Neural crest cell (in vitro differentiated cells): Measurements from ENCODE around the gene SLC16A12. TPM values are rescaled to one million over a fixed set of nuclear protein-coding genes. Genes with fewer than 3 reads are reported as not detected.

Experiments
- DNase-seq: peaks from one replicate; pipeline ENCODE4 v3.0.0; 2021; ENCODE audit warnings: low read depth, mixed read lengths, low spot score
- H3K27ac Mint-ChIP-seq: one replicate; pipeline ENCODE4 v1.8.0; 2021; ENCODE audit warnings: mild to moderate bottlenecking, mixed read lengths; ENCODE audit not compliant: unreplicated experiment
- H3K27me3 Mint-ChIP-seq: 2 replicates; pipeline ENCODE4 v1.8.0; 2021; ENCODE audit warnings: low read depth, mild to moderate bottlenecking, mixed read lengths
- H3K36me3 Mint-ChIP-seq: 2 replicates; pipeline ENCODE4 v1.8.0; 2021; ENCODE audit warnings: low read depth, mild to moderate bottlenecking, mixed read lengths
- H3K4me1 Mint-ChIP-seq: 2 replicates; pipeline ENCODE4 v1.8.0; 2021; ENCODE audit warnings: mixed read lengths
- H3K4me3 Mint-ChIP-seq: one replicate; pipeline ENCODE4 v1.8.0; 2021; ENCODE audit warnings: mild to moderate bottlenecking, mixed read lengths
- H3K9me3 Mint-ChIP-seq: 2 replicates; pipeline ENCODE4 v1.8.0; 2021; ENCODE audit warnings: mixed read lengths
- CTCF ChIP-seq: fragments of 200-600 bp; sonication (generic); conservative IDR thresholded peaks from 2 replicates; pipeline ENCODE4 v1.5.0; 2021; ENCODE audit warnings: antibody characterized with exemption, mild to moderate bottlenecking
- total RNA-seq: library from RNA; stranded (reverse); gene quantifications from 2 replicates; pipeline ENCODE4 v1.2.1, GENCODE V29; 2021

SLC16A12 gene
- total RNA-seq, 1 donor from 2014 or later: not detected

GRCh38 chr10:89494575-89494974 lies 40.8 kb downstream of the SLC16A12 start:
- no peaks in the 10 kb centered on the region for H3K9me3 Mint-ChIP-seq
- no peak for DNase-seq
- H3K4me1 Mint-ChIP-seq: no peaks in the 10 kb centered on the region
- H3K4me3 Mint-ChIP-seq: no peak overlapping the region
- no peaks in the 10 kb centered on the region for H3K36me3 Mint-ChIP-seq
- H3K27ac Mint-ChIP-seq: no peak overlapping the region
- TF ChIP-seq CTCF: no peak
- H3K27me3 Mint-ChIP-seq: no peaks in the 10 kb centered on the region

- H3K4me3 Mint-ChIP-seq: no peak overlapping the region
- H3K27me3 Mint-ChIP-seq: no peaks in the 10 kb centered on the region
- TF ChIP-seq CTCF: no peak
- H3K4me1 Mint-ChIP-seq: no peaks in the 10 kb centered on the region
- H3K27ac Mint-ChIP-seq: no peak overlapping the region
- no peak for DNase-seq
- no peaks in the 10 kb centered on the region for H3K9me3 Mint-ChIP-seq
- no peaks in the 10 kb centered on the region for H3K36me3 Mint-ChIP-seq
Observed at GRCh38 chr10:89494068-89494467, 41.3 kb downstream of the SLC16A12 start.

- Mint-ChIP-seq H3K4me1 (no peaks in the 10 kb centered on the region), H3K27ac (no peak overlapping the region), H3K36me3 (no peaks in the 10 kb centered on the region), H3K27me3 (no peaks in the 10 kb centered on the region), H3K9me3 (peaks cover 2% of the 10 kb centered on the region), H3K4me3 (no peak overlapping the region)
- DNase-seq: no peak
- TF ChIP-seq CTCF: no peak
Observed at GRCh38 chr10:89491932-89492331, 43.5 kb downstream of the SLC16A12 start.

- H3K4me1 Mint-ChIP-seq: no peaks in the 10 kb centered on the region
- no peak overlapping the region for H3K27ac Mint-ChIP-seq
- peaks cover 2% of the 10 kb centered on the region for H3K9me3 Mint-ChIP-seq
- no peak overlapping the region for H3K4me3 Mint-ChIP-seq
- no peak for TF ChIP-seq CTCF
- no peak for DNase-seq
- H3K27me3 Mint-ChIP-seq: peaks cover 2% of the 10 kb centered on the region
- H3K36me3 Mint-ChIP-seq: no peaks in the 10 kb centered on the region
Observed at GRCh38 chr10:89490596-89491335, 44.6 kb downstream of the SLC16A12 start.

- Mint-ChIP-seq H3K36me3 (no peaks in the 10 kb centered on the region), H3K4me1 (no peaks in the 10 kb centered on the region), H3K4me3 (no peak overlapping the region), H3K9me3 (no peaks in the 10 kb centered on the region), H3K27me3 (peaks cover 2% of the 10 kb centered on the region), H3K27ac (no peak overlapping the region)
- DNase-seq: no peak
- TF ChIP-seq CTCF: no peak
Observed at GRCh38 chr10:89482256-89482655, 53.1 kb downstream of the SLC16A12 start.
